Naive thymus-derived CD8-positive, alpha-beta T cell (primary cell): ENCODE results near the gene CLK3. TPM values are rescaled to one million over a fixed set of nuclear protein-coding genes. Genes with fewer than 3 reads are reported as not detected.
A peak's percentile ranks its signal among the peaks of the same experiment; 100 is the strongest.

ENCODE experiments used
- ATAC-seq, 2 donors: fragments of 150-1000 bp; cut with Tn5 transposase in 1 of 2; sonication (Bioruptor Pico), chemical (Tn5 transposase) in 1 of 2; 1 replicate in 1 of 2; 2 replicates in 1 of 2; pipeline ENCODE4 v1.10.0; 2021; ENCODE audit warnings: mild to moderate bottlenecking in 2 of 2, moderate library complexity in 2 of 2
- POLR2A ChIA-PET: fragments of 350-600 bp; sonication (Branson Sonifier 250); formaldehyde crosslinking; loops from one replicate; lab custom pipeline; 2021; ENCODE audit warnings: antibody characterized with exemption; lab: Charles Lee
- DNase-seq, 10 donors: peaks; one replicate each; pipeline versions ENCODE4 v3.0.0 to v3.0.0-alpha.2; 2020 to 2022
- H3K27ac Mint-ChIP-seq, 10 donors: one replicate each; pipeline ENCODE4 v1.8.0; 2020 to 2022; ENCODE audit warnings: mild to moderate bottlenecking in 10 of 10, mixed read lengths in 10 of 10, moderate library complexity in 4 of 10, inconsistent platforms in 1 of 10
- H3K27me3 Mint-ChIP-seq, 5 donors: one replicate each; pipeline ENCODE4 v1.8.0; 2021 to 2022; ENCODE audit warnings: mixed read lengths in 5 of 5
- H3K36me3 Mint-ChIP-seq, 3 donors: one replicate each; pipeline ENCODE4 v1.8.0; 2020 to 2022; ENCODE audit warnings: mixed read lengths in 3 of 3, mild to moderate bottlenecking in 2 of 3, inconsistent platforms in 1 of 3
- H3K4me1 Mint-ChIP-seq, 4 donors: one replicate each; pipeline ENCODE4 v1.8.0; 2021 to 2022; ENCODE audit warnings: mixed read lengths in 4 of 4
- H3K4me3 Mint-ChIP-seq, 10 donors: one replicate each; pipeline ENCODE4 v1.8.0; 2020 to 2022; ENCODE audit warnings: mild to moderate bottlenecking in 10 of 10, mixed read lengths in 10 of 10, moderate library complexity in 6 of 10, inconsistent platforms in 1 of 10
- H3K9me3 Mint-ChIP-seq, 9 donors: one replicate each; pipeline ENCODE4 v1.8.0; 2020 to 2022; ENCODE audit warnings: mixed read lengths in 9 of 9, mild to moderate bottlenecking in 3 of 9, inconsistent platforms in 1 of 9, moderate library complexity in 1 of 9
- polyA plus RNA-seq, 3 donors: library from polyadenylated mRNA; unstranded; fragments of 300-500 nt; fragmentation: Illumina TruSeq; gene quantifications; one replicate each; pipeline ENCODE4 v1.2.3, GENCODE V29; 2021
- total RNA-seq, 8 experiments: library from RNA in 2 of 8; stranded (reverse) in 2 of 8; gene quantifications; one replicate each; pipeline ENCODE4 v1.2.3 and lab custom pipeline; 2021 to 2026

Gene CLK3
- total and polyA plus RNA-seq, 5 experiments from 2014 or later, result 49.0 to 227 (median 92.8) TPM

DNA sequence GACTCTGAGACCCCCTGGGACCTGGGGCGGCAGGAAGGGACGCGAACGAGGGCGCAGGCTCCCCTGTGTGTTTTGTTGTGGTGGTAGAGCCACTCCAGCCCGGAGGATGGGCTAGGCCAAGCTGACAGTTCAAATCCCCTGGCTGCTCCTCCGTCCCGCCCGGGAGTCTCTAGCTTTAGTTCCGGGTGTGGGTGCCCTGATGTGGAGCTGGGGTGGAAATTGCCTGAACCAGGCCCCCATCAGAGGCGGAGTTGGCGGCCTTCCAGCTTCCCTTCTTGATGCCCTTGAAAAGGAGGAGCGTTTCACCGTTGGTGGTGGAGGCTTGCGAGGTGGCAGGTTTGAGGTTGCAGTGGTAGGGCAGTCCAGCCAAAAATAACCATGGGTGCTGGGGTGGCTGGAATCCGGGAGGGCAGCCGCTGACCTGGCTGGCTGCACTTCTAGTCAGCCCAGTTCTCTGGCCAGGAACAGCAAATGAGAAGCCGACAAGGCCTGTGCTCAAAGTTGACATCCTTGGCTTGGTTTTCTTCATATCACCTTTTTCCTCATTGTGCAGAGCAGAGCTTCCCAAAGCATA is 817 bp downstream of the CLK3 start:
- ATAC-seq, result peak; percentile 2 to 7
- Mint-ChIP-seq H3K27me3 (no peaks in the 10 kb centered on the region), H3K36me3 (peaks cover 0 to 32% (median 6%) of the 10 kb centered on the region in 3 donors), H3K4me3 (peak overlapping the region; percentile 87 to 97 (median 92)), H3K4me1 (peaks cover 27 to 53% (median 48%) of the 10 kb centered on the region in 4 donors), H3K9me3 (no peaks in the 10 kb centered on the region), H3K27ac (peak overlapping the region; percentile 87 to 99 (median 97))
- peak; percentile 58 to 89 (median 78) for DNase-seq
- POLR2A ChIA-PET, result interaction anchor here (0.6 to 12.7 kb wide), 15 partner anchors 13 to 837 kb away, joined by 3 to 193 read pairs (median 6); partner anchors contain the start of genes ARID3B, FAM219B and UBL7

DNA sequence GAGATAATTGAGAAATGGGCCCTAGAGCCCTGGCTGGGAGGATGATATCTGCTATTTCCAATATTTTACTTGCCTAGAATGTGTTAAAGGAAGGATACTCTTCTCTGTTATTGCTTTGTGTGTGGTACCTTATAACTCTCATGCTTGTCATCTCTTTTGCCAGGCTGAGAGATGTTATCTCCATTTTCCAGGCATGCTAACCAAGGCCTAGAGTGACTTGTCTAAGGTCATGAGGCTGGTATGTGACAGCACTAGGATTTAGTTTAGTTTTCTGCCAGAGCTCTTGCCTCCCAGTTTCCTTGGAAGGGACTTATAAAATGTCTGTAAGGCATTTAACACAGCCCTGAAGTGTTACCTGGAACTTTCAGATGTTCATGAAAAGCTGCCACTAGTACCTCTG is 1.4 kb downstream of the CLK3 start:
- ATAC-seq, result no peak

DNA sequence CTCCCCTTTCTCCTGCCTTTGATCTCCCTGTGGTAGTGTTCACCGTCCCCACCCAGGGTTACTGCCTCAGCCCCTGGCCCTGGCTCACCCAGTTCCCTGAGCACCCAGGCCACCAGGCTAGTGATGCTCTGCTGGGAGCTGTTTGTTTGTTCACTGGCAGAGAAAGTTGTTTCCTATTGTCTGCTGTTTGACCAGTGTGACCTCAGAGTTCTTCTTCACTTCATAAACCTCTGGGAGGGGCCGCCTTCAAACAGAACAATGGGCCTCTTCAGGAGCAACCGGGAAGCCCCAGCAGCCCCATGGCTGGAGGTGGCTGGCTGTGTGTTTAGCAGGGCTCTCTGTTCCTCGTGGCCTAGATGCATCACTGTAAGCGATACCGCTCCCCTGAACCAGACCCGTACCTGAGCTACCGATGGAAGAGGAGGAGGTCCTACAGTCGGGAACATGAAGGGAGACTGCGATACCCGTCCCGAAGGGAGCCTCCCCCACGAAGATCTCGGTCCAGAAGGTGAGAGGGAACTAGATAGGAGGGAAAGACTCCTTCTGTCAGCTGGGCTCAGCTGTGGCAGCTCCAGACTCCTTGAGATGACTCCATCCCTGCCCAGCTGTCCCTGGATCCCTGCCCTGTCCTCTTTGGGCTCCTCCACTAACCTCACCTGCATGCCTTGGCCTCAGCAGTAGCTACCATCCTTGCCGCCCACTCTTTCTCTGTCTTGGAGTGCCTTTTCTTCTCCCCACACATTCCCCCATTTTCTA is 3.4 kb downstream of the CLK3 start:
- POLR2A ChIA-PET, result interaction anchor here (0.6 to 12.7 kb wide), 5 partner anchors 10 to 159 kb away, joined by 3 to 193 read pairs (median 3); no protein-coding TSS in a partner anchor
- Mint-ChIP-seq H3K4me3 (peak overlapping the region in 5 of 10 donors; percentile 7 to 28 (median 16)), H3K27me3 (no peaks in the 10 kb centered on the region), H3K4me1 (peaks cover 32 to 67% (median 53%) of the 10 kb centered on the region in 4 donors), H3K36me3 (peaks cover 0 to 57% (median 10%) of the 10 kb centered on the region in 3 donors), H3K9me3 (no peaks in the 10 kb centered on the region), H3K27ac (peak overlapping the region in 9 of 10 donors; percentile 13 to 93 (median 56))
- ATAC-seq (no peak), DNase-seq (no peak)

More for the DNA sequence above, 1.4 kb downstream of the CLK3 start:
- Mint-ChIP-seq H3K4me3 (peak overlapping the region; percentile 87 to 97 (median 92)), H3K4me1 (peaks cover 29 to 57% (median 50%) of the 10 kb centered on the region in 4 donors), H3K36me3 (peaks cover 0 to 36% (median 8%) of the 10 kb centered on the region in 3 donors), H3K9me3 (no peaks in the 10 kb centered on the region), H3K27me3 (no peaks in the 10 kb centered on the region), H3K27ac (peak overlapping the region; percentile 87 to 99 (median 97))
- POLR2A ChIA-PET, result interaction anchor here (0.7 to 12.7 kb wide), 12 partner anchors 12 to 582 kb away, joined by 3 to 193 read pairs (median 6); partner anchors contain the start of genes ARID3B, COX5A, FAM219B and RPP25
- DNase-seq, result no peak

DNA sequence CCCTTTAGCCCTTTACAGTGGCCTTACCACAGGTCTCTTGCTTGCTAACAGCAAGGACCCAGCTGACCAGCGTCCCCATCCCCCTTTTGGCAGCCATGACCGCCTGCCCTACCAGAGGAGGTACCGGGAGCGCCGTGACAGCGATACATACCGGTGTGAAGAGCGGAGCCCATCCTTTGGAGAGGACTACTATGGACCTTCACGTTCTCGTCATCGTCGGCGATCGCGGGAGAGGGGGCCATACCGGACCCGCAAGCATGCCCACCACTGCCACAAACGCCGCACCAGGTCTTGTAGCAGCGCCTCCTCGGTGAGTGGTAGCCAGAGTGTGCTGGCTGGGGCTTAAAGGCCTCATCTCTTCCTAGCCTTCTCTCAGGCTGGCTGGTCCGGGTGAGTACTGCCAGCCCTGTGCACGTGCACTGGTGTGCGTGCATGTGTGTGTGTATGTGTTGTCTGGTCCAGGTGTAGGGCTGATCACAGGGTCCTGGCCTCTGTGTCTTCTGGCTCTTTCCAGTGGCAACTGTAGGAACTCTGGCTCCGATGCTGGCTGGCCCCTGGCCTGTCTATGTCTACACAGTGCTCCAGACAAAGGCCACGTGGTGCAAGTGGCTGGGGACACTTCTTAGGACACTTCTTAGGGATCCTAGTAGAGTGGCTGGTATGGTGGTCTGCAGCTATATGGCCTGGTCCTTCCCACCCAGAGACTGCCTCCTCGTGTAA is 4.4 kb downstream of the CLK3 start:
- Mint-ChIP-seq H3K4me3 (peak overlapping the region in 3 of 10 donors; percentile 36 to 48 (median 37)), H3K9me3 (no peaks in the 10 kb centered on the region), H3K27me3 (no peaks in the 10 kb centered on the region), H3K36me3 (peaks cover 0 to 67% (median 10%) of the 10 kb centered on the region in 3 donors), H3K4me1 (peaks cover 35 to 75% (median 58%) of the 10 kb centered on the region in 4 donors), H3K27ac (peak overlapping the region in 8 of 10 donors; percentile 19 to 93 (median 45))
- DNase-seq (no peak), ATAC-seq (no peak)
- POLR2A ChIA-PET, result interaction anchor here (0.8 to 12.7 kb wide), 2 partner anchors 9 to 21 kb away, joined by 4 to 193 read pairs; no protein-coding TSS in a partner anchor

DNA sequence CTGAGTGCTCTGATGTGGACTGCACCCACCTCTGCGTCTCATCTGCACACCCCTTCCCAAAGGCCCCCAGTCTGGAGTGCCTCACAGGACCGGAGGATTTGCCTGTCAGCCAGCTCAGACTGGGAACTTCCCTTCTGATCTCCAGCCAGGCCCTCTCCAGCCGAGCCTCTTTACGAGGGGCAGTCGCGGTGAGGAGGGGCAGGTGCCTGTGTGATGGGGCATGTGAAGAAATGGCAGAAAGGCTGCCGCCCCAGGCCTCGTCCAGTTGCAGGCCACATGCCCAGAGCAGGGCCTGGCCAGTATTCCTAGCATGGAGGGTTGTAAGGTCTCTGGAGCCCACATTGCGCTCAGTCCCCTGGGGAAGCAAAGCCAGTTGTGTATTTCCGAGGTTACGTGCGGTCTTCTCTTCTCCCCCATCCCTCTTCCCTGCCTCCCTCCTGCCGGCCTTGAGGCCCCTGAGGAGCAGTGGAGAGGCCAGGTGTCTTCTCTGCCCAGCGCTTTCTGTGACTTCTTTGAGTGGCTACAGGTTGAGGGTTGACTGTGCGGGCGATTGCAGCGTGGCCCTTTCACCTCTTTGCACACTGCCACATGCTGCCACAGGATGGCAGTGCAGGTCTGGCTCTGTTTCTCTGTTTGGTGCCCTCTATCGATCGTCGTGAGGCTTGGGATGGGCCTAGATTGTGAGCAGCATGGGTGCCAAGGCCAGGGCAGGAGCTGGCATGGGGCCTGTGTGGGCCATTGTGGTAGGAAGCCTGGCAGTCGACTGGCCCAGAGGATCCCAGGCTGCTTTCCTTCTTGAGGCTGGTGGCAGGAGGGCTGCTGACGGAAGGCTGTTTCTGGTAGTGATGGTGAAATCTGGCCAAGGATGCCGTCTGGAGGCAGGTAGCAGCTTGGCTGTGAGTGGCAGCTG is 5.3 kb downstream of the CLK3 start:
- Mint-ChIP-seq H3K27me3 (no peaks in the 10 kb centered on the region), H3K4me1 (peaks cover 39 to 83% (median 63%) of the 10 kb centered on the region in 4 donors), H3K27ac (peak overlapping the region; percentile 54 to 94 (median 87)), H3K9me3 (no peaks in the 10 kb centered on the region), H3K4me3 (peak overlapping the region in 8 of 10 donors; percentile 1 to 62 (median 42)), H3K36me3 (peaks cover 0 to 75% (median 13%) of the 10 kb centered on the region in 3 donors)
- ATAC-seq (peak; percentile 80 to 90), DNase-seq (peak; percentile 54 to 87 (median 72))
- POLR2A ChIA-PET, result interaction anchor here (0.7 to 12.7 kb wide), 2 partner anchors 8 to 15 kb away, joined by 3 to 193 read pairs; no protein-coding TSS in a partner anchor

DNA sequence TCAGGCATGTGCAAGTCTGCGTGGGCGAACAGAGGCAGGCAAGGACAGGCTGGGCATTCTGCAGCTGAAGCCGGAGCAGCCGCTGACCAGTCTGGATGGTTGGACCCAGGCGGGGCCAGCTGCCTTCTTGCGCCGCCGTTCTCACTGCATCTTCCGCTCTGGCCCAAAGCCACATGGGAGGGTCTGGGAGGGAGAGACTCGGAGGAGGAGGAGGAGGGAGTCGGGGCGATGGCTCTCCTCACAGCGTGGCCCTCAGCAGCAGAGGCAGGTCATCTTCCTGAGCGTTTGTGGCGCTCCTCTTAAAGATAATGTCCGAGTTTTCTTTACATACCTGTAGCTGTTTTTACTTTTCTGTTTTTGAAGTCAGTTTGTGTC is 5.9 kb downstream of the CLK3 start:
- no peaks in the 10 kb centered on the region for H3K27me3 Mint-ChIP-seq
- no peaks in the 10 kb centered on the region for H3K9me3 Mint-ChIP-seq
- no peak for ATAC-seq
- peaks cover 0 to 81% (median 13%) of the 10 kb centered on the region in 3 donors for H3K36me3 Mint-ChIP-seq
- peak overlapping the region in 9 of 10 donors; percentile 54 to 94 (median 89) for H3K27ac Mint-ChIP-seq
- DNase-seq, result no peak
- peaks cover 36 to 88% (median 66%) of the 10 kb centered on the region in 4 donors for H3K4me1 Mint-ChIP-seq
- peak overlapping the region in 1 of 10 donors; percentile 40 for H3K4me3 Mint-ChIP-seq
- POLR2A ChIA-PET, result interaction anchor here (0.7 to 12.7 kb wide), 2 partner anchors 8 to 14 kb away, joined by 3 to 193 read pairs; no protein-coding TSS in a partner anchor

DNA sequence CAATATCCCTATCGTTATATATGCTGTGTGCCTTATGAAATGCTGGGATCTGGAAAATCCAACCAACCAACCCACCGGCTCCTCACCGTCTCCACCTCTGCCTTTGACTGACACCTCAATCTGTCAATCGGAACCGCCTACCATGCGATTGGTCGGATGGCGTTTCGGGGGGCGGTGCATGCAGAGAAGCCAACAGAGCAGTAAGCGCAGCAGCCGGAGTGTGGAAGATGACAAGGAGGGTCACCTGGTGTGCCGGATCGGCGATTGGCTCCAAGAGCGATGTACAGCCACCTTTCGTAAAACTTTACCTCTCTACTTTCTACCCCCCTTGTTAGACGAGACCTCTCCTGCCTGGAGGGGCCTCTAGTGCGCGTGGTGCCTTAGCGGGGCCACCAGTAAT is 6.3 kb downstream of the CLK3 start:
- peak overlapping the region in 7 of 10 donors; percentile 50 to 93 (median 63) for H3K27ac Mint-ChIP-seq
- peaks cover 0 to 81% (median 13%) of the 10 kb centered on the region in 3 donors for H3K36me3 Mint-ChIP-seq
- DNase-seq, result no peak
- H3K4me1 Mint-ChIP-seq, result peaks cover 35 to 88% (median 66%) of the 10 kb centered on the region in 4 donors
- no peaks in the 10 kb centered on the region for H3K27me3 Mint-ChIP-seq
- ATAC-seq, result no peak
- no peak overlapping the region for H3K4me3 Mint-ChIP-seq
- POLR2A ChIA-PET, result interaction anchor here (0.7 to 12.7 kb wide), 2 partner anchors 7 to 14 kb away, joined by 3 to 193 read pairs; no protein-coding TSS in a partner anchor
- no peaks in the 10 kb centered on the region for H3K9me3 Mint-ChIP-seq

DNA sequence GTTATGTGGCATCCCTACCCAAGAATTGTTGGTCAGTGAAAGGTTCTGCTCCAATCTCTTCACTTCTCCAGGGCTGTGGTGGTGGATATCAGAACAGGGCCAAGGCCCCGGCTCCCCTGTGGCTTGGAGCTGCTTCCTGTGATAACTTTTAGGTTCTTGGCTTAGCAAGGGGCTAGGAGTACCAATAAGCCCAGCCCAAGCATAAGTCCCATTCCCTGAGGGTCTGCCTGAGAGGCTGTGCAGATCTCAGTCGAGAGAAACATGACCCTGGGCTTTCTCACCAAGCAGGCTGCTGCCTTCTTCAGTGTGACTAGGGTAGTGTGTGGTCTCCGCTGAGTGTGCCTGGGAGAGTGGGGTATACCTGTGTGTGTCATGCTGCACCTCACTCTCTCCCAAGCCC is 7.1 kb downstream of the CLK3 start:
- no peak for ATAC-seq
- DNase-seq, result no peak
- POLR2A ChIA-PET, result interaction anchor here (12.7 kb wide), 1 partner anchor 7 kb away, joined by 193 read pairs; no protein-coding TSS in a partner anchor
- Mint-ChIP-seq H3K4me1 (peaks cover 37 to 87% (median 66%) of the 10 kb centered on the region in 4 donors), H3K27ac (peak overlapping the region in 5 of 10 donors; percentile 45 to 83 (median 63)), H3K4me3 (no peak overlapping the region), H3K36me3 (peaks cover 0 to 86% (median 18%) of the 10 kb centered on the region in 3 donors), H3K27me3 (no peaks in the 10 kb centered on the region), H3K9me3 (no peaks in the 10 kb centered on the region)

DNA sequence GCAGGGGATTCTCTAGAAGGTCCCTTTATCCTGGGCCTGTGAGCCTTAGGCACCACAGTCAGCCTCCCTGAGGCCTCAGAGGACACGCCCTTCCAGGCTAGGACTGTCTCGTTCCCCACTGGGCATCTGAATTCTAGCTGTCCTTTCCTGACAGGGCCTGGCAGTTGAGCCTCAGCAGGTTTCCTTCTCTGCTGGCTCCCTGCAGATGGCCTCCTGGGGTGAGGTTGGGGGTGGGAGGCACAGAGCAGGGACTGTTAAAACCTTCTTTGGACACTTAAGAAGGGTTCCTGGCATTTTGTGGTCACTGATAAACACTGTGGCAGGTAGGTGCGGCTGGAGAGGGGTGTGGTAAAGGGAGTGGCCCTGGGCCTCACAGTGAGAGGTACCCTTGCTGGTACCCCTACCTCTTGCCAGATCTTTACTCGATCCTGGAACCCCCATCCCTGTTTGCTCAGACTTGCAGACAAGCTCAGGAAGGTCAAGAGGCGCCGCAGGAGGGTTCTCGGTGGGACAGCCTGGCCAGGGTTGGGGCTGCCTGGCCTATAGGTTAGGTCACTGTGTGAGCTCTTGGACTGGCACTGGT is 8.5 kb downstream of the CLK3 start:
- no peaks in the 10 kb centered on the region for H3K9me3 Mint-ChIP-seq
- H3K27me3 Mint-ChIP-seq, result no peaks in the 10 kb centered on the region
- H3K4me1 Mint-ChIP-seq, result peaks cover 38 to 86% (median 65%) of the 10 kb centered on the region in 4 donors
- ATAC-seq (no peak), DNase-seq (no peak)
- peak overlapping the region; percentile 27 to 96 (median 84) for H3K27ac Mint-ChIP-seq
- POLR2A ChIA-PET, result interaction anchor here (0.5 to 10.8 kb wide), 4 partner anchors 8 to 173 kb away, joined by 3 to 193 read pairs (median 5); partner anchors contain the start of gene CLK3
- peaks cover 0 to 92% (median 28%) of the 10 kb centered on the region in 3 donors for H3K36me3 Mint-ChIP-seq
- H3K4me3 Mint-ChIP-seq, result peak overlapping the region in 2 of 10 donors; percentile 34 to 38

DNA sequence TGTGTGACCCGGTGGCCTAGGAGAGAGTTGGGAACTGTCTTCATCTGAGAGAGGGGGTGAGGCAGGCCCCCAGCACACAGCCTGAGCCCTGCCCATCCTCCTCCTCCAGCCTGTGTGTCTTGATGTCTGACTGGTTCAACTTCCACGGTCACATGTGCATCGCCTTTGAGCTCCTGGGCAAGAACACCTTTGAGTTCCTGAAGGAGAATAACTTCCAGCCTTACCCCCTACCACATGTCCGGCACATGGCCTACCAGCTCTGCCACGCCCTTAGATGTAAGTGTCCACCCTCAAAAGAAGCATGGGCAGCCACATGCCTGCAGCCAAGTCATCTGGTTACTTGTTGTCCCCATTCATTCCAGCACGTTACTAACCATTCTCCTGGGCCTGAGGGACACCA is 10.1 kb downstream of the CLK3 start:
- Mint-ChIP-seq H3K4me3 (peak overlapping the region in 4 of 10 donors; percentile 18 to 32 (median 23)), H3K4me1 (peaks cover 30 to 72% (median 57%) of the 10 kb centered on the region in 4 donors), H3K9me3 (no peaks in the 10 kb centered on the region), H3K27me3 (no peaks in the 10 kb centered on the region), H3K36me3 (peaks cover 0 to 90% (median 30%) of the 10 kb centered on the region in 3 donors), H3K27ac (peak overlapping the region; percentile 73 to 96 (median 92))
- DNase-seq (no peak), ATAC-seq (no peak)
- POLR2A ChIA-PET, result interaction anchor here (10.8 kb wide), 1 partner anchor 9 kb away, joined by 193 read pairs; the partner anchor contains the start of gene CLK3
